PC-3 (cell line): ENCODE results near the gene EDDM3A. TPM values are rescaled to one million over a fixed set of nuclear protein-coding genes. Genes with fewer than 3 reads are reported as not detected.

Source experiments
- ATAC-seq: fragments of 200-7000 bp; cut with Tn5 transposase; 2 replicates; pipeline ENCODE4 v1.9.1; 2020; ENCODE audit warnings: mild to moderate bottlenecking, moderate library complexity
- BruUV-seq: library from RNA; stranded (reverse); fragments of 400-500 nt; replicated peaks from 2 replicates; lab custom pipeline; 2021; lab: Mats Ljungman, UMichigan
- CTCF ChIA-PET: fragments of 300-600 bp; sonication (Branson Sonifier 250); formaldehyde crosslinking; loops from one replicate; lab custom pipeline; 2022; ENCODE audit warnings: antibody characterized with exemption; lab: Charles Lee
- POLR2A ChIA-PET: fragments of 300-600 bp; sonication (Branson Sonifier 250); formaldehyde crosslinking; loops from one replicate; lab custom pipeline; 2022; ENCODE audit warnings: antibody characterized with exemption; ENCODE audit not compliant: unreplicated experiment; lab: Charles Lee
- DNase-seq: peaks from one replicate; pipeline ENCODE4 v3.0.0-alpha.2; 2015
- H2AFZ ChIP-seq: fragments of 300-600 bp; sonication (generic); 2 replicates; pipeline ENCODE4 v1.6.0; 2016; ENCODE audit warnings: antibody characterized with exemption, low read length
- H3F3A ChIP-seq: fragments of 300-600 bp; sonication (generic); one replicate; pipeline ENCODE4 v1.6.0; 2017; ENCODE audit warnings: antibody characterized with exemption, low read length, control low read depth, mild to moderate bottlenecking; ENCODE audit not compliant: unreplicated experiment
- H3K27ac ChIP-seq: fragments of 300-600 bp; sonication (generic); 2 replicates; pipeline ENCODE4 v1.5.1; 2016; ENCODE audit warnings: mild to moderate bottlenecking, low read length
- H3K27me3 ChIP-seq: fragments of 300-600 bp; sonication (generic); 2 replicates; pipeline ENCODE4 v1.6.1; 2016; ENCODE audit warnings: low read length, mixed read lengths
- H3K36me3 ChIP-seq: fragments of 300-600 bp; sonication (generic); 2 replicates; pipeline ENCODE4 v1.6.1; 2016; ENCODE audit warnings: low read depth, mixed run types, low read length, mixed read lengths
- H3K4me1 ChIP-seq: fragments of 300-600 bp; sonication (generic); 2 replicates; pipeline ENCODE4 v1.5.1; 2016; ENCODE audit warnings: low read length; ENCODE audit not compliant: insufficient read depth
- H3K4me2 ChIP-seq: fragments of 300-600 bp; sonication (generic); 2 replicates; pipeline ENCODE4 v1.6.0; 2016; ENCODE audit warnings: low read length
- H3K4me3 ChIP-seq: fragments of 300-600 bp; sonication (generic); 2 replicates; pipeline ENCODE4 v1.5.1; 2016; ENCODE audit warnings: mild to moderate bottlenecking, low read length, mixed read lengths
- H3K79me2 ChIP-seq: fragments of 300-600 bp; sonication (generic); 2 replicates; pipeline ENCODE4 v1.6.1; 2017; ENCODE audit warnings: low read length, mixed read lengths
- H3K9ac ChIP-seq: fragments of 300-600 bp; sonication (generic); 2 replicates; pipeline ENCODE4 v1.6.0; 2016; ENCODE audit warnings: mild to moderate bottlenecking, low read length
- H3K9me2 ChIP-seq: fragments of 300-600 bp; sonication (generic); replicated peaks from 2 replicates; pipeline ENCODE4 v1.6.1; 2016; ENCODE audit warnings: mixed run types, low read length, mixed read lengths
- H3K9me3 ChIP-seq: fragments of 300-600 bp; sonication (generic); 2 replicates; pipeline ENCODE4 v1.6.1; 2016; ENCODE audit warnings: low read length, mixed read lengths
- H4K20me1 ChIP-seq: fragments of 300-600 bp; sonication (generic); 2 replicates; pipeline ENCODE4 v1.6.1; 2016; ENCODE audit warnings: low read length, mixed read lengths
- CTCF ChIP-seq: fragments of 300-600 bp; sonication (generic); conservative IDR thresholded peaks from 2 replicates; pipeline ENCODE4 v1.5.1; 2017; ENCODE audit warnings: antibody characterized with exemption, low read depth, mild to moderate bottlenecking, low read length
- EZH2 ChIP-seq: fragments of 300-600 bp; sonication (generic); IDR thresholded peaks from one replicate; pipeline ENCODE4 v1.6.1; 2017; ENCODE audit warnings: antibody characterized with exemption, mild to moderate bottlenecking, low read length; ENCODE audit not compliant: unreplicated experiment
- EZH2phosphoT487 ChIP-seq: fragments of 300-600 bp; sonication (generic); IDR thresholded peaks from 2 replicates; pipeline ENCODE4 v1.6.1; 2018; ENCODE audit warnings: mild to moderate bottlenecking, antibody characterized with exemption, low read length, borderline replicate concordance
- intact Hi-C: fragments of 100-400 bp; cut with micrococcal nuclease; formaldehyde crosslinking; loops from 2 replicates; pipeline ENCODE4 v1.9.0; 2023
- total RNA-seq: library from RNA; depleted of rRNA; stranded (reverse); fragments of >200 nt; gene quantifications from 2 replicates; pipeline ENCODE4 v1.2.3, GENCODE V29; 2014

EDDM3A gene
- total RNA-seq, 1 experiment from 2014 or later = not detected

GRCh38 chr14:20697273-20698017 is 48.2 kb upstream of the EDDM3A start:
- H3K27me3 ChIP-seq = no peaks in the 10 kb centered on the region
- DNase-seq (peak; percentile 95), ATAC-seq (peak; percentile 98)
- ChIA-PET POLR2A (no interaction called here), CTCF (no interaction called here)
- H3K4me2 ChIP-seq = peak overlapping the region; percentile 27; the same call in 1 of the 2 replicates
- H3K36me3 ChIP-seq = no peaks in the 10 kb centered on the region
- H4K20me1 ChIP-seq = no peaks in the 10 kb centered on the region
- no peak overlapping the region for H3K4me3 ChIP-seq
- H3K9me2 ChIP-seq = no peaks in the 10 kb centered on the region
- intact Hi-C loops = loop anchor here (1.0 to 5.0 kb wide), 4 partner anchors 158 to 345 kb away; partner anchors contain the start of gene RNASE7
- no peaks in the 10 kb centered on the region for H3K9me3 ChIP-seq
- no peak overlapping the region for H3K27ac ChIP-seq
- no peak overlapping the region for H3K9ac ChIP-seq
- H3F3A ChIP-seq = no peaks in the 10 kb centered on the region
- no TSS peak for BruUV-seq
- peak overlapping the region; percentile 47 for H2AFZ ChIP-seq
- no peaks in the 10 kb centered on the region for H3K79me2 ChIP-seq
- TF ChIP-seq EZH2phosphoT487 = no peak
- peak; percentile 92 for TF ChIP-seq CTCF
- peaks cover 7% of the 10 kb centered on the region for H3K4me1 ChIP-seq

- ChIA-PET CTCF (interaction anchor here (0.5 kb wide), 1 partner anchor 20 kb away, joined by 6 read pairs; no protein-coding TSS in a partner anchor), POLR2A (no interaction called here)
- no peak overlapping the region for H3K4me2 ChIP-seq
- no peaks in the 10 kb centered on the region for H3F3A ChIP-seq
- no peak for ATAC-seq
- DNase-seq = no peak
- H3K27ac ChIP-seq = no peak overlapping the region
- no peaks in the 10 kb centered on the region for H3K9me2 ChIP-seq
- H3K9ac ChIP-seq = no peak overlapping the region
- H4K20me1 ChIP-seq = no peaks in the 10 kb centered on the region
- H3K9me3 ChIP-seq = no peaks in the 10 kb centered on the region
- TF ChIP-seq CTCF (no peak), EZH2 (no peak), EZH2phosphoT487 (no peak)
- peaks cover 7% of the 10 kb centered on the region for H3K4me1 ChIP-seq
- no peak overlapping the region for H2AFZ ChIP-seq
- no TSS peak for BruUV-seq
- no peaks in the 10 kb centered on the region for H3K36me3 ChIP-seq
- intact Hi-C loops = loop anchor here (5.0 kb wide), 1 partner anchor 344 kb away; the partner anchor contains the start of gene RNASE7
- no peak overlapping the region for H3K4me3 ChIP-seq
- H3K79me2 ChIP-seq = no peaks in the 10 kb centered on the region
- H3K27me3 ChIP-seq = no peaks in the 10 kb centered on the region
Observed at GRCh38 chr14:20698018-20698329, 47.7 kb upstream of the EDDM3A start.

GRCh38 chr14:20698934-20699333 is 46.8 kb upstream of the EDDM3A start:
- Histone ChIP-seq H3K36me3 (no peaks in the 10 kb centered on the region), H3F3A (no peaks in the 10 kb centered on the region), H3K79me2 (no peaks in the 10 kb centered on the region), H3K4me3 (no peak overlapping the region), H3K4me1 (peaks cover 7% of the 10 kb centered on the region), H3K4me2 (no peak overlapping the region), H3K9ac (no peak overlapping the region), H4K20me1 (no peaks in the 10 kb centered on the region), H3K27ac (no peak overlapping the region), H2AFZ (no peak overlapping the region), H3K9me3 (no peaks in the 10 kb centered on the region), H3K27me3 (no peaks in the 10 kb centered on the region; the same call in 1 of the 2 replicates), H3K9me2 (no peaks in the 10 kb centered on the region)
- ATAC-seq (no peak), DNase-seq (no peak)
- ChIA-PET CTCF (no interaction called here), POLR2A (no interaction called here)
- BruUV-seq = no TSS peak
- TF ChIP-seq CTCF (no peak), EZH2phosphoT487 (no peak), EZH2 (no peak)
- intact Hi-C loops = loop anchor here (5.0 kb wide), 1 partner anchor 343 kb away; the partner anchor contains the start of gene RNASE7
